Liver (tissue), 9 donors: ENCODE results near the gene ALPK3. TPM values are rescaled to one million over a fixed set of nuclear protein-coding genes. Genes with fewer than 3 reads are reported as not detected.

Source experiments
- DNase-seq: peaks from one replicate; pipeline ENCODE4 v3.0.0-alpha.2; 2017; ENCODE audit warnings: low spot score
- H3K27ac ChIP-seq, 2 donors: one replicate each; pipeline ENCODE4 v1.7.0; 2013; ENCODE audit warnings: inconsistent platforms in 2 of 2, low read length in 2 of 2, control low read depth in 1 of 2, low read depth in 1 of 2, mild to moderate bottlenecking in 1 of 2
- H3K27me3 ChIP-seq, 4 donors: one replicate each; pipeline versions ENCODE4 v1.6.1 to v1.7.0; 2013; ENCODE audit warnings: low read length in 3 of 4, inconsistent platforms in 1 of 4, mild to moderate bottlenecking in 1 of 4, moderate library complexity in 1 of 4; ENCODE audit not compliant: control insufficient read depth in 4 of 4, insufficient read depth in 4 of 4
- H3K36me3 ChIP-seq, 4 donors: one replicate each; pipeline versions ENCODE4 v1.6.1 to v1.7.0; 2013; ENCODE audit warnings: low read length in 3 of 4, mild to moderate bottlenecking in 3 of 4, low read depth in 1 of 4, moderate library complexity in 1 of 4; ENCODE audit not compliant: control insufficient read depth in 4 of 4, insufficient read depth in 3 of 4
- H3K4me1 ChIP-seq, 4 donors: one replicate each; pipeline versions ENCODE4 v1.6.1 to v1.7.0; 2013; ENCODE audit warnings: low read length in 3 of 4, mild to moderate bottlenecking in 3 of 4, moderate library complexity in 1 of 4; ENCODE audit not compliant: control insufficient read depth in 4 of 4, insufficient read depth in 4 of 4
- H3K4me3 ChIP-seq, 3 donors: one replicate each; pipeline versions ENCODE4 v1.6.1 to v1.7.0; 2013; ENCODE audit warnings: low read length in 3 of 3, control low read depth in 1 of 3, low read depth in 1 of 3, mild to moderate bottlenecking in 1 of 3
- H3K9ac ChIP-seq, 2 donors: one replicate each; pipeline ENCODE4 v1.7.0; 2013; ENCODE audit warnings: low read length in 2 of 2, mild to moderate bottlenecking in 2 of 2, moderate library complexity in 2 of 2, control low read depth in 1 of 2, low read depth in 1 of 2
- H3K9me3 ChIP-seq, 4 donors: one replicate each; pipeline versions ENCODE4 v1.6.1 to v1.7.0; 2013; ENCODE audit warnings: low read length in 3 of 4; ENCODE audit not compliant: control insufficient read depth in 4 of 4
- ATF3 ChIP-seq: IDR thresholded peaks from 2 replicates; pipeline ENCODE4 v1.6.1; 2016; ENCODE audit warnings: antibody characterized with exemption
- CTCF ChIP-seq: fragments of 150-350 bp; IDR thresholded peaks from 2 replicates; pipeline ENCODE4 v1.5.1; 2017; ENCODE audit warnings: improper control_type of control experiment, low read depth, low read length; ENCODE audit not compliant: missing input control
- EGR1 ChIP-seq, 2 donors: IDR thresholded peaks; 2 replicates each; pipeline ENCODE4 v1.6.1; 2016 to 2018; ENCODE audit warnings: antibody characterized with exemption in 2 of 2, low read depth in 2 of 2
- FOXA1 ChIP-seq: IDR thresholded peaks from 2 replicates; pipeline ENCODE4 v1.6.1; 2016; ENCODE audit warnings: antibody characterized with exemption
- FOXA2 ChIP-seq: IDR thresholded peaks from 2 replicates; pipeline ENCODE4 v1.6.1; 2016; ENCODE audit warnings: antibody characterized with exemption
- GABPA ChIP-seq, 2 donors: IDR thresholded peaks in 1 of 2; conservative IDR thresholded peaks in 1 of 2; 2 replicates each; pipeline ENCODE4 v1.6.1; 2016; ENCODE audit warnings: antibody characterized with exemption in 2 of 2, mild to moderate bottlenecking in 1 of 2, moderate library complexity in 1 of 2
- HNF4A ChIP-seq, 2 donors: conservative IDR thresholded peaks; 2 replicates each; pipeline ENCODE4 v1.6.1; 2016; ENCODE audit warnings: antibody characterized with exemption in 2 of 2, mild to moderate bottlenecking in 2 of 2
- HNF4G ChIP-seq: IDR thresholded peaks from 2 replicates; pipeline ENCODE4 v1.6.1; 2016; ENCODE audit warnings: antibody characterized with exemption
- JUND ChIP-seq, 2 donors: IDR thresholded peaks; 2 replicates each; pipeline ENCODE4 v1.6.1; 2016; ENCODE audit warnings: antibody characterized with exemption in 2 of 2
- MAX ChIP-seq: IDR thresholded peaks from 2 replicates; pipeline ENCODE4 v1.6.1; 2016; ENCODE audit warnings: antibody characterized with exemption
- NR2F2 ChIP-seq: IDR thresholded peaks from 2 replicates; pipeline ENCODE4 v1.6.1; 2016; ENCODE audit warnings: antibody characterized with exemption
- RAD21 ChIP-seq, 2 donors: IDR thresholded peaks; 2 replicates each; pipeline ENCODE4 v1.6.1; 2016; ENCODE audit warnings: antibody characterized with exemption in 2 of 2, mild to moderate bottlenecking in 2 of 2
- REST ChIP-seq: IDR thresholded peaks from 2 replicates; pipeline ENCODE4 v1.6.1; 2016; ENCODE audit warnings: antibody characterized with exemption, mild to moderate bottlenecking
- RXRA ChIP-seq, 2 donors: IDR thresholded peaks; 2 replicates each; pipeline ENCODE4 v1.6.1; 2017 to 2018; ENCODE audit warnings: antibody characterized with exemption in 2 of 2, mild to moderate bottlenecking in 1 of 2
- SP1 ChIP-seq: IDR thresholded peaks from 2 replicates; pipeline ENCODE4 v1.6.1; 2018; ENCODE audit warnings: antibody characterized with exemption, mild to moderate bottlenecking
- TAF1 ChIP-seq: conservative IDR thresholded peaks from 2 replicates; pipeline ENCODE4 v1.6.1; 2016; ENCODE audit warnings: antibody characterized with exemption, mild to moderate bottlenecking
- YY1 ChIP-seq: IDR thresholded peaks from 2 replicates; pipeline ENCODE4 v1.6.1; 2016; ENCODE audit warnings: antibody characterized with exemption, mild to moderate bottlenecking
- ZBTB33 ChIP-seq: IDR thresholded peaks from 2 replicates; pipeline ENCODE4 v1.6.1; 2016; ENCODE audit warnings: antibody characterized with exemption
- WGBS: extraction: QIAGEN DNeasy Blood & Tissue Kit; methylation state at CpG from one replicate; pipeline ENCODE4 v1.1.7; 2013; 5-methylcytosine and 5-hydroxymethylcytosine counted together
- polyA plus RNA-seq, 2 donors: library from polyadenylated mRNA; stranded (reverse) in 1 of 2; unstranded in 1 of 2; fragments of 200-250 nt in 1 of 2; fragments of >200 nt in 1 of 2; fragmentation: Nextera tagmentation in 1 of 2; extraction: Ambion mirVana in 1 of 2; gene quantifications; one replicate each; pipeline versions ENCODE4 v1.2.1 to v1.2.3, GENCODE V29; 2013 to 2015
- total RNA-seq, 2 donors: library from RNA; depleted of rRNA; stranded (reverse); fragments of >200 nt; gene quantifications; one replicate each; pipeline ENCODE4 v1.2.3, GENCODE V29; 2014
- donor health status: healthy.
- donor health status: healthy.
- donor health status: healthy.
- donor health status: healthy.
- donor health status: healthy.

ALPK3 gene
- total and polyA plus RNA-seq, 4 donors: 0.96 to 10.0 (median 2.8) TPM

- H3K27ac ChIP-seq: no peak overlapping the region
- 87% methylated on average over 8 of the region's 8 CpGs for WGBS
- DNase-seq: no peak
- peaks cover 0 to 6% (median 0%) of the 10 kb centered on the region in 4 donors for H3K4me1 ChIP-seq
- no peak overlapping the region for H3K9ac ChIP-seq
- H3K36me3 ChIP-seq: no peaks in the 10 kb centered on the region
- no peak overlapping the region for H3K4me3 ChIP-seq
- no peaks in the 10 kb centered on the region for H3K27me3 ChIP-seq
- TF ChIP-seq YY1 (no peak), NR2F2 (no peak), RXRA (IDR thresholded peaks at IDR 0.05) (no peak), SP1 (no peak), CTCF (no peak), ATF3 (no peak), GABPA (IDR thresholded peaks at IDR 0.05 in 1 of 2, conservative IDR thresholded peaks at IDR 0.05 in 1 of 2) (no peak), HNF4G (no peak), TAF1 (no peak), FOXA2 (no peak), JUND (IDR thresholded peaks at IDR 0.05) (no peak), HNF4A (conservative IDR thresholded peaks at IDR 0.05) (no peak), MAX (no peak), REST (no peak)
- H3K9me3 ChIP-seq: no peaks in the 10 kb centered on the region
Measured at GRCh38 chr15:84859144-84859543, 42.0 kb downstream of the ALPK3 start.

GRCh38 chr15:84859651-84860050 is 42.5 kb downstream of the ALPK3 start:
- 94% methylated on average over 15 of the region's 15 CpGs for whole genome bisulfite sequencing
- DNase-seq: no peak
- TF ChIP-seq ATF3 (no peak), ZBTB33 (no peak), EGR1 (IDR thresholded peaks at IDR 0.05; ENCODE audit: low read depth in 2 of 2) (no peak), YY1 (no peak), FOXA1 (no peak), RXRA (IDR thresholded peaks at IDR 0.05) (no peak), REST (no peak), CTCF (no peak), SP1 (no peak), NR2F2 (no peak), JUND (IDR thresholded peaks at IDR 0.05) (no peak), RAD21 (IDR thresholded peaks at IDR 0.05) (no peak), HNF4G (no peak), GABPA (IDR thresholded peaks at IDR 0.05 in 1 of 2, conservative IDR thresholded peaks at IDR 0.05 in 1 of 2) (no peak)

More at GRCh38 chr15:84859651-84860050, 42.5 kb downstream of the ALPK3 start:
- Histone ChIP-seq H3K4me3 (no peak overlapping the region), H3K27me3 (no peaks in the 10 kb centered on the region), H3K27ac (no peak overlapping the region), H3K4me1 (peaks cover 0 to 6% (median 0%) of the 10 kb centered on the region in 4 donors), H3K36me3 (no peaks in the 10 kb centered on the region), H3K9ac (no peak overlapping the region), H3K9me3 (no peaks in the 10 kb centered on the region)
